IPS-20b (cell line): ENCODE measurements around the gene IRAK3.

Experiments
- H3K27ac ChIP-seq: one replicate; pipeline ENCODE4 v1.5.1; 2013; ENCODE audit warnings: low read length
- H3K27me3 ChIP-seq: 2 replicates; pipeline ENCODE4 v1.6.1; 2013; ENCODE audit warnings: mild to moderate bottlenecking, low read length, inconsistent platforms; ENCODE audit not compliant: insufficient read depth
- H3K36me3 ChIP-seq: 2 replicates; pipeline ENCODE4 v1.6.1; 2013; ENCODE audit warnings: low read depth, mild to moderate bottlenecking, inconsistent platforms, low read length, moderate library complexity; ENCODE audit not compliant: insufficient read depth
- H3K4me1 ChIP-seq: 2 replicates; pipeline ENCODE4 v1.6.1; 2013; ENCODE audit warnings: mild to moderate bottlenecking, control low read depth, inconsistent platforms, low read length, moderate library complexity; ENCODE audit not compliant: insufficient read depth
- H3K4me3 ChIP-seq: 2 replicates; pipeline ENCODE4 v1.5.1; 2013; ENCODE audit warnings: mild to moderate bottlenecking, low read length, inconsistent platforms
- H3K9ac ChIP-seq: 2 replicates; pipeline ENCODE4 v1.6.1; 2013; ENCODE audit warnings: low read depth, mild to moderate bottlenecking, inconsistent platforms, low read length, moderate library complexity
- H3K9me3 ChIP-seq: 2 replicates; pipeline ENCODE4 v1.6.1; 2013; ENCODE audit warnings: mild to moderate bottlenecking, low read depth, low read length, inconsistent platforms; ENCODE audit not compliant: insufficient read depth

IRAK3 gene

DNA sequence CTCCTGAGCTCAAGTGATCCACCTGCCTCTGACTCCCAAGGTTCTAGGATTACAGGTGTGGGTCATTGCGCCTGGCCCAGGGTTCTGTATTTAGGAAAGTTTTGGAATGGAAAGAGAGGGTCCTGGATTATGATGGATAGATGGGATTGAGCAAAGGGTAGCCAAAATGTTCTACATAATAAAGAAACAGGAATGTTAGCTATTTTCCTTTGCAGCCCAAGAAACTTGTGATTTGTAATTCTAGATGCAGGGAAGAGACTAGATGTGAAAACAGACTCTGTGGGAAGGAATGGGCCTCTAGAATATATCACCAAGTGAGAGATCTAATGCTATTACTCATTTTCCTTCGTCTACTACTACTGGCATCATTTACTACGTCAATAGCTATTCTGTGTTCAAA, 83.6 kb downstream of the IRAK3 start:
- Histone ChIP-seq H3K27ac (no peak overlapping the region), H3K9ac (no peak overlapping the region), H3K9me3 (no peaks in the 10 kb centered on the region), H3K4me3 (no peak overlapping the region), H3K36me3 (no peaks in the 10 kb centered on the region), H3K4me1 (peaks cover 10% of the 10 kb centered on the region; the same call in 1 of the 2 replicates), H3K27me3 (no peaks in the 10 kb centered on the region)

DNA sequence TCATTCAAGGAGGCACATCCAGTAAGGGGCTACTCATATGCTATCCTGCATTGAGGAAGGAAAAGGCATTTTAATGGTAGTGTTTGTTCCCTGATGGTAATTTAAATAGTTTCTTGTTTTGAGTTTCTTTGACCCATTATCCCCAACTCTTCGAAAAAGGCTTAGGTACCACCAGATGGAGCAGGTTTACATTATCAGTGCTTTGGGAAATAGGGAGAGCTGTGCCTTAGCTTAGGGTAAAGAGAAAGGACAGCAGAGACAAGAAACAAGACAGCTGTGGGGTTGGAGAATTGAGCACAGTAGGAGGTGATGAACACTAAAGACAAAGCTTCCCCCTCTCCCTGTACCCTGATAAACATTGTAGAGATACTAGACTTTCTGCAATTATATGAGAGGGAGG, 84.1 kb downstream of the IRAK3 start:
- H3K27ac ChIP-seq = no peak overlapping the region

DNA sequence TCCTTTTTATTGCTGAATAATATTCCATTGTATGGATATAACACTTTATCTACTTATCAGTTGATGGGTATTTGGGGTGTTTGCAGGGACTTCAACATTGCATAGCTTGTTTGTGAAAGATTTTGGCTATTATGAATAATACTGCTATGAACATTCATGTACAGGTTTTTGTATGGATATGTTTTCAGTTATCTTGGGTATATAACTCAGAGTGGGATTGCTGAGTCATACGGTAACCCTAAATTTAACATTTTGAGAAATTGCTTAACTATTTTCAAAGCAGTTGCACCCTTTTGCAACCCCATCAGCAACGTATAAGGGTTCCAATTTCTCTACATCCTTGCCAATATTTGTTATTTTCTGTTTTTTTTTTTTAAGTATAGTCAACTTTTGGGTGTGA, 86.0 kb downstream of the IRAK3 start:
- Histone ChIP-seq H3K4me3 (no peak overlapping the region), H3K4me1 (peaks cover 5% of the 10 kb centered on the region; the same call in 1 of the 2 replicates), H3K27ac (no peak overlapping the region), H3K9ac (no peak overlapping the region), H3K36me3 (no peaks in the 10 kb centered on the region), H3K9me3 (no peaks in the 10 kb centered on the region), H3K27me3 (no peaks in the 10 kb centered on the region)

More for the DNA sequence above, 84.1 kb downstream of the IRAK3 start:
- Histone ChIP-seq H3K9ac (no peak overlapping the region), H3K4me1 (peaks cover 10% of the 10 kb centered on the region; the same call in 1 of the 2 replicates), H3K4me3 (no peak overlapping the region), H3K36me3 (no peaks in the 10 kb centered on the region), H3K27me3 (no peaks in the 10 kb centered on the region), H3K9me3 (no peaks in the 10 kb centered on the region)

DNA sequence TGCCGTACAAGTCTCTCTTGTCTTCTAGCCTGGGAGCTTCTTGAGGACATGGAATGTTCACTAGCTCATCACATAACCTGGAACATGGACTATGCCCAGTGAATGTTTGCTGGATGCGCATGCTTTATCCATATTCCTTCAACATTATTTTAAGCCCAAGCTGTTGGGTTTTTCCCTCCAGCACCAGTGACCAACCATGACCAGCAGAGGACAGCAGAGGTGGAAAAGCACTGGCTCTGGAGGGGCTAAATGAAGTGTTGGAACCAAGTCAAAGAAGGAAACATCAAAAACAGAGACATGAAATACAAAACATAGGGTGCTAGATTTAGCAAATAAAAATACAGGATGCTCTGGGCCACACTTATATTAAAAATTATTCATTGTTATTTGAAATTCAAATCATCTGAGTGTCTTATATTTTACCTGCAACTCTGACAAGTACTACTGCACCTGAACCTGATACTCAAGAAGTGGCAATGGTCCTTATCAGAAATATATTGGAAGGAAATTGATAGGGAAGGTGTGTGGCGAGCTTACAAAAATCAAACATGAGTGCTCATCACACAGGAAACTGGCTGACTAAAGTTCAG, 90.2 kb downstream of the IRAK3 start:
- H3K27ac ChIP-seq = no peak overlapping the region
- H3K4me3 ChIP-seq = no peak overlapping the region
- no peaks in the 10 kb centered on the region for H3K36me3 ChIP-seq
- no peaks in the 10 kb centered on the region for H3K27me3 ChIP-seq
- no peaks in the 10 kb centered on the region for H3K4me1 ChIP-seq
- H3K9me3 ChIP-seq = no peaks in the 10 kb centered on the region
- H3K9ac ChIP-seq = no peak overlapping the region

DNA sequence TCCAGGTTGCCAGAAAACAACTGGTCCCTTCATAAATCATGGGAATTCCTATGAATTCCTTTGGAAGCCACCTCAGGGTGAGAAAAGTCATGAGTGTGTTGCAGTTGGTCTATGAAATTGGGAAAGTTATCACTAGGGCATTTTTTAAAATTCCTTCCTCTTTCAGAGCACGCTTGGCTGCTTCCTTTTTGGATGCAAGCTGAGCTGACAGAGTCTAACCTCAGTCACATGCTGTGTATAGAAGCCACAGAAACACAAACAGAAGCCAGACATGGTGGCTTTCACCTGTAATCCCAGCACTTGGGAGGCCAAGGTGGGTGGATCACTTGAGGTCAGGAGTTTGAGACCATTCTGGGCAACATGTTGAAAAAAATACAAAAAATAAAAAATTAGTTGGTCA, 91.5 kb downstream of the IRAK3 start:
- H3K9me3 ChIP-seq = no peaks in the 10 kb centered on the region
- no peak overlapping the region for H3K27ac ChIP-seq
- no peak overlapping the region for H3K4me3 ChIP-seq
- no peaks in the 10 kb centered on the region for H3K27me3 ChIP-seq
- no peaks in the 10 kb centered on the region for H3K36me3 ChIP-seq
- no peaks in the 10 kb centered on the region for H3K4me1 ChIP-seq
- H3K9ac ChIP-seq = no peak overlapping the region

DNA sequence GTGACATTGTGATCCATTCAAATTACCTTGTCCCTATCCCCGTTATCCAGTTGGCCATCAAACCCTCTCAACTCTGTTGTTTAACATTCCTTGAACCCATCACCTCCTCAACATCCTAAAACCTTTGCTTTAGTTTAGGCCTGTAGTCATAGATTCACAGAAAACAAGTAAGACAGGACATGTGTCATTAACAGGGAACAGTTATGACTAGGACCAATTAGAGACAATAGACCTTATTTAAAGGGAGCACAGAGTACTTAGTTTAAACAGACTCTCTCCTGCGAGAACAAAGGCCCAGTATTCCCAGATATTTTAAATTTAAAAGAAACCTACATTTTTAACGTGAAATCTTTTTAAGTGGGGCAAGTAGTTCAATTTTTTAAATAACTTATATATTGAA, 93.2 kb downstream of the IRAK3 start:
- Histone ChIP-seq H3K9ac (no peak overlapping the region), H3K4me3 (no peak overlapping the region), H3K27me3 (no peaks in the 10 kb centered on the region), H3K36me3 (no peaks in the 10 kb centered on the region), H3K4me1 (no peaks in the 10 kb centered on the region), H3K9me3 (no peaks in the 10 kb centered on the region), H3K27ac (no peak overlapping the region)

DNA sequence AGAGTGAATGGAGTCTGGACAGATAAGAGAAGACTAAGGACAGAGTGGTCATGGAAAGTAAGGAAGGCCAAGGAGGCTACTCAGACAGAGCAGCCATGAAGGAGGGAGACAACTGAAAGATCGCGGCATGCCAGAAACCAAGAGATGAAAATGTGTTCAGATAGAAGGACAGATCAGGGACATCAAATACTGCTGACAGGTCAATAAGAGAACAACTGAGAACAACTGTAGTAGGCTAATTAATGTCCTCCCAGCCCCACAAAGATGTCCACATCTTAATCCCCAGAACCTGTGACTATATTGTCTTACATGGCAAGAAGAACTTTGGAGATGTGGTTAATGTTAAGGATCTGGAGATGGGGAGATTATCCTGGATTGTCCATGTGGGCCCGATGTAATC, 98.3 kb downstream of the IRAK3 start:
- Histone ChIP-seq H3K4me1 (no peaks in the 10 kb centered on the region), H3K36me3 (no peaks in the 10 kb centered on the region), H3K27me3 (no peaks in the 10 kb centered on the region), H3K9ac (no peak overlapping the region), H3K4me3 (no peak overlapping the region), H3K9me3 (no peaks in the 10 kb centered on the region), H3K27ac (no peak overlapping the region)

DNA sequence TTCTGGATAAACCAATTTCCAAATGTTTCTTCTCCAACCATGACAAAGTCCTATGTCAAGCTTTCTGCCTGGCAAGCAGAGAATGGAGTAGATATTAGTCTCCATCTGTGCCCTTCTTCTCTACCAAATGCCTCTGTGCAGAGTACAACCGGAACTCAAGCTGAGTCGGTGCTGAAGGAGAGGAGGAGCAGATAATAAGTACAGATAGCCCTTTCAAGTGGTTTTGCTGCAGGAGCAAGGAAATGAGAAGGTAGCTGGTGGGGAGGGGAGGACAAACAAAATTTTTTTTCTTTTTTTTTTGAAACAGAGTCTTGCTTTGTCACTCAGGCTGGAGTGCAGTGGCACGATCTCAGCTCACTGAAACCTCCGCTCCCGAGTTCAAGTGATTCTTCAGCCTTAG, 99.1 kb downstream of the IRAK3 start:
- no peaks in the 10 kb centered on the region for H3K36me3 ChIP-seq
- no peak overlapping the region for H3K9ac ChIP-seq
- H3K4me1 ChIP-seq = no peaks in the 10 kb centered on the region
- no peak overlapping the region for H3K4me3 ChIP-seq
- no peaks in the 10 kb centered on the region for H3K9me3 ChIP-seq
- H3K27ac ChIP-seq = no peak overlapping the region
- no peaks in the 10 kb centered on the region for H3K27me3 ChIP-seq

DNA sequence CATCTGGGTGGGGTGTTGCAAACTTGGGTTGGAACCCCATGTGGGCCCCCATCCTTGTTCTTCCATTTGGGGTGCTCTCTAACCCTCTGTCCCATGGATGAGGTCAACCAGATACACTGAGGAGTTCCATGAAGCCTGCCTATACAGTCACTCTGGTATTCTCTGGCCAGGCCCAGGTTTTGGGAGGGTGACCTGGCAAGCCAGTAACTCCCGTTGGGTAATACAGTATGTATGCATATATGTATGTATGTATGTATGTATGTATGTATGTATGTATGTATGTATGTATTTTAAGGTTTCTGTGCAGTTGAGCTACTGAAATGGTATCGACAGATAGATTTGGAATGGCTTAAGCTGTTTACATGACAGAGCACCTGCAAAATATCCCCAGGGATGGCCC, 100.5 kb downstream of the IRAK3 start:
- H3K27me3 ChIP-seq = no peaks in the 10 kb centered on the region
- H3K36me3 ChIP-seq = no peaks in the 10 kb centered on the region
- H3K4me1 ChIP-seq = no peaks in the 10 kb centered on the region
- no peak overlapping the region for H3K4me3 ChIP-seq
- no peak overlapping the region for H3K27ac ChIP-seq
- no peaks in the 10 kb centered on the region for H3K9me3 ChIP-seq
- no peak overlapping the region for H3K9ac ChIP-seq

DNA sequence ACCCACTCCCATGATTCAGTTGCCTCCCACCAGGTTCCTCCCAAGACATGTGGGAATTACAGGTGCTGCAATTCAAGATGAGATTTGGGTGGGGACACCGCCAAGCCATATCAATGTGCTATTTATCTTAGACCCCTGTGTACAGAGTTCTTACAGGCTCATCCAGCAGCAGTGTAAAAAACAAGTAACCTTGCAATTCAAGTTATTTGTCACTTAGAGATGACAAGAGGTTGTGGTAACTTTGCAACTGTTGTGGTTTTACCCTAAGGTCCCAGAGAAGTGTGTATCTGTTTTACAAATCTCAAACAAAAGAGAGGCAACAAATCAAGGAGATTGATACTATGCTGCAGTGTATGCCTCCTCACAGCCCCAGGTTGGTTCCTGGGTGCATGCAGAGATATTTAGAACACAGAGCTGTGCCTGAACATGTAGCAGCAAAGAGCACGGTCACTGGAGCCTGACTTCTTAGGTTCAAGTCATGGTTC, 101.7 kb downstream of the IRAK3 start:
- Histone ChIP-seq H3K36me3 (no peaks in the 10 kb centered on the region), H3K9me3 (no peaks in the 10 kb centered on the region), H3K9ac (no peak overlapping the region), H3K27ac (no peak overlapping the region), H3K4me1 (no peaks in the 10 kb centered on the region), H3K4me3 (no peak overlapping the region), H3K27me3 (no peaks in the 10 kb centered on the region)

DNA sequence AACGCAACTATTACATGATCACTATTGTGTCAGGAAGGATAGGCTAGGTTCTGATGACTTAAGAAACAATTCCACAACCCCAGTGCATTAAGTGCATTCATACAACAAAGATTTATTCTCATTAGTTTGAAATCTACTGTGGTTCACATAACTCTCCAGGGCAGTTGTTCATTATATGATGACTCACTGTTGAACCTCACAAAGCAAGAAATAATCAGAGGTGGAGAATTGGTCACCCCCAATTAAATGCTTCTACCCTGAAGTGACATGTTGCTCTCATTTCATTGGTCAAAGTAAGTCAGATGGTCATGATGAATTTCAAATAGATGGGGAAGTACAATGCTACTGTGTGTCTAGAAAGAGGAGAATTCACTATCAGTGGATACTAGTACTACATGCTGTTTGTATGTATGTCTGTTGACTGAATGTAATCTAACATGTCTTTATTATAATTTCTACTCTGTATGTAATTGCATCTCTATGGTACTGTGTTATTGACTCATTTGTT, 107.2 kb downstream of the IRAK3 start:
- Histone ChIP-seq H3K36me3 (no peaks in the 10 kb centered on the region), H3K27me3 (peaks cover 7% of the 10 kb centered on the region), H3K4me3 (no peak overlapping the region), H3K9me3 (no peaks in the 10 kb centered on the region), H3K27ac (no peak overlapping the region), H3K4me1 (no peaks in the 10 kb centered on the region), H3K9ac (no peak overlapping the region)

DNA sequence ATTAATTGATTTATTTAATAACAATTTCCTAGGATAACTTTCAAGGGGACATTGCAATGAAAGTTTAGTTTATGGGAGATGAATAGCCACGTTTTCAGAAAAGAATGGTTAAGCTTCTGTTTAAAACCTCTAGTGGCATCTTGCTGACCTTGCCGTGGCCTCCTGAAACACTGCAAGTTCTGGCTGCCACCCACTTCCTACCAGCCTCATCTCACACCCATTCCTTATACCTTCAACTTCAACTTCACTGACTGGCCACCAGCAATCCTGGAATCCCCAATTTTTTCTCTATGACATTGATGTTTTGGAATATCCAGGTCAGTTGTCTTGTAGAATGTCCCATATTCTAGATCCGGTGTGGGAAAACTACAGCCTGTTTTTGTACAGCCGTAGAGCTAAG, 108.1 kb downstream of the IRAK3 start:
- no peaks in the 10 kb centered on the region for H3K36me3 ChIP-seq
- H3K4me1 ChIP-seq = no peaks in the 10 kb centered on the region
- H3K9ac ChIP-seq = no peak overlapping the region
- H3K27ac ChIP-seq = no peak overlapping the region
- no peaks in the 10 kb centered on the region for H3K9me3 ChIP-seq
- peaks cover 14% of the 10 kb centered on the region for H3K27me3 ChIP-seq
- H3K4me3 ChIP-seq = no peak overlapping the region
